22Rv1 (cell line): ENCODE data around the gene SMYD3.

Experiments used
- H3K27ac ChIP-seq: fragments of 450-650 bp; 2 replicates; pipeline ENCODE4 v1.5.1; 2017
- ZFX ChIP-seq: fragments of 450-650 bp; IDR thresholded peaks from 2 replicates; pipeline ENCODE4 v1.6.1; 2017; ENCODE audit warnings: antibody characterized with exemption, borderline replicate concordance
- TF ChIP-seq, protein P1 (sequence below): fragments of 450-650 bp; IDR thresholded peaks from 2 replicates; pipeline ENCODE4 v1.5.1; 2017; ENCODE audit warnings: mild to moderate bottlenecking

SMYD3 gene

DNA sequence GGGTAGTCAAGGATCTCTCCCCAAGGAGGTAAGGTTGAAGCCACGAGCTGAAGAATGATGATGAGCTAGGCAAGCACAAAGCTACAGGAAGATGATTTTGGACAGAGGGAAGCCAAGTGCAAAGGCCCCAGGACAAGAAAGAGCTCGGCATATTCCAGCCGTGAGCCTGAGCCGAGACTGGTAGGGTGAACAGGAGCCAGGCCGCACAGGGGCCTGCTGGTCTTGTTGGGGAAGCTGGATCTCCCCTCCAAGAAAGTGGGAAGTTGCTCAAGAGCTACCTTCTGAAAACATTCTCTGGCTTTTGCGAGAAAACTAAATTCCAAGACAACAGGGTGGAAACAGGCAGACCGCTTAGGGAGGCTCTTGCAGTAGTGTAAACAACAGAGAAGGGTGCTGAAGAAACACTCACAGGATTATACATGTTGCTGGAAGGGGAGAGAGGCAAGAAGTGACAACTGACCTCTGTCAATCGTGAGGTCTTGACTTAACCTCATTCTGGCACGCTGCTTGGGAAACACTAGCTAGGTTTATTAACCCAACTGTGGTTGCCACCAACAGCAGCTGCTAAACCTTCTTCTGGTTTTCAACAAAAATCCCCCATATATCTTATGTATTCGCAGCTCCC is 625.2 kb downstream of the SMYD3 start:
- TF ChIP-seq, protein P1, sequence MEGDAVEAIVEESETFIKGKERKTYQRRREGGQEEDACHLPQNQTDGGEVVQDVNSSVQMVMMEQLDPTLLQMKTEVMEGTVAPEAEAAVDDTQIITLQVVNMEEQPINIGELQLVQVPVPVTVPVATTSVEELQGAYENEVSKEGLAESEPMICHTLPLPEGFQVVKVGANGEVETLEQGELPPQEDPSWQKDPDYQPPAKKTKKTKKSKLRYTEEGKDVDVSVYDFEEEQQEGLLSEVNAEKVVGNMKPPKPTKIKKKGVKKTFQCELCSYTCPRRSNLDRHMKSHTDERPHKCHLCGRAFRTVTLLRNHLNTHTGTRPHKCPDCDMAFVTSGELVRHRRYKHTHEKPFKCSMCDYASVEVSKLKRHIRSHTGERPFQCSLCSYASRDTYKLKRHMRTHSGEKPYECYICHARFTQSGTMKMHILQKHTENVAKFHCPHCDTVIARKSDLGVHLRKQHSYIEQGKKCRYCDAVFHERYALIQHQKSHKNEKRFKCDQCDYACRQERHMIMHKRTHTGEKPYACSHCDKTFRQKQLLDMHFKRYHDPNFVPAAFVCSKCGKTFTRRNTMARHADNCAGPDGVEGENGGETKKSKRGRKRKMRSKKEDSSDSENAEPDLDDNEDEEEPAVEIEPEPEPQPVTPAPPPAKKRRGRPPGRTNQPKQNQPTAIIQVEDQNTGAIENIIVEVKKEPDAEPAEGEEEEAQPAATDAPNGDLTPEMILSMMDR, result no peak
- TF ChIP-seq ZFX, result no peak
- H3K27ac ChIP-seq, result no peak overlapping the region

DNA sequence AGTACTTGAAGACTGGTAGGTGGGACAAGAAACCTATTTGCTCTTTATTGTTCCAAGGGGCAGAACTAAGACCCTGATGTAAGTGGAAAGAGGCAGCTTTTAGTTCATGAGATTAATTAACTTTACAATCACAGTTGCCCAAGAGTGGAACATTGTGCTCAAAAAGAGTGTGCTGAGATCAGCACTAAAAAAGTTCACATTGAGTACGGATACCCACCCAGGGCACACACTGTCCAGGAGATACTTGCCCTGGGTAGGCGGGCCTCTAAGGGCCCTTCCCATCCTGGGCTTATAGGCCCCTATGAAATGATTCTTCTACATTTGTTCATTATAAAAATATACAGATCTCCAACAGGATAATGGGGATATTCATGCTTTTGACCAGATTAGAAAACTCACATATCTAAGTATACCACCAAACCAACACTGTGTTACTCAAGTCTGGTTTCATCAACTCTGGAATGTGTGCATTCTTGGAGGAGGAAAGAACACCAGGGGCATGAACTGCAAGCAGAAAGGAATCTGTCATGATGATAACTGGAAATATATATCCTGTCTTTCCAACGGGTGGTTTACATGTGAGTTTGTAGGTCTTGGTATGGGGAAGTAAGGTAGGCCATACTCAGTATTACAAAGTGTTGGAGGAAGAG is 626.2 kb downstream of the SMYD3 start:
- H3K27ac ChIP-seq, result no peak overlapping the region
- TF ChIP-seq, protein P1, result no peak
- TF ChIP-seq ZFX, result no peak

DNA sequence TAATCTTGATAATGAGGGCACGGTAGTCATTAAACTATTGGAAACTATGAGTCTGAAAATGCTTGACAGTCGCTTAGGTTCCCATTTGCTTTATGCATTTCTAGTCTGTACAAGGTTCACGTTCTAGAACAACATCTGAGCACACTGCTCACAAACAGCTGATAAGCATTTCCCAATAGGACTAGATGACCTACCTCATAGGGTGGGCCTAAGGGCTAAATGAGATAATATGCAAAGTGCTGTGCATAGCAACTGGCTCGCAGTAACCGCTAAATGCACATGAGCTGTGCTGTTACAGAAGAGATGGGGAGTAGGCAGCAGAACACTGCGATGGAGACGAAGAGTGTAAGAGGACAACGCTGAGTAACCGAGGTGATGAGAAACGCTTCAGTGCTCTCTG is 628.0 kb downstream of the SMYD3 start:
- no peak overlapping the region for H3K27ac ChIP-seq
- no peak for TF ChIP-seq ZFX
- TF ChIP-seq, protein P1, result no peak

DNA sequence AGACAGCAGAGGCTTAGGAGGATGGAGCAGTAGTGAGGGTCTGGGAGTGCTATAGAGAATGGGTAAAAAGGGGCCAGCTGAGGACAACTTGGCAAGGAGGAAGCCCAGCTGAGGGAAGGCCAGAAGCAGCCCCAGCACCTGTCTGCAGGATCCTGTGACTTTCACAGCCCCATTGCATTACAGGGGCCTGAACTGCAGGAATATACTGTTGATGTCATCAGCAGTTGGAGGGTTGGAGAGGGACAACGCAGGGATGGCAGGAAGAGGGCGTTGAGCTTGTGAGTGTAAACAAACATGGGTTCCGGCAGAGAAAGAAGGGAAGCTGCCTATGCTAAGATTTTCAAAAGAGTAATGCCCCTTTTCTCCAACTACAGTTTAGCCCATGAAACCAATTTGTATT is 628.5 kb downstream of the SMYD3 start:
- no peak for TF ChIP-seq ZFX
- TF ChIP-seq, protein P1, result no peak
- H3K27ac ChIP-seq, result no peak overlapping the region

DNA sequence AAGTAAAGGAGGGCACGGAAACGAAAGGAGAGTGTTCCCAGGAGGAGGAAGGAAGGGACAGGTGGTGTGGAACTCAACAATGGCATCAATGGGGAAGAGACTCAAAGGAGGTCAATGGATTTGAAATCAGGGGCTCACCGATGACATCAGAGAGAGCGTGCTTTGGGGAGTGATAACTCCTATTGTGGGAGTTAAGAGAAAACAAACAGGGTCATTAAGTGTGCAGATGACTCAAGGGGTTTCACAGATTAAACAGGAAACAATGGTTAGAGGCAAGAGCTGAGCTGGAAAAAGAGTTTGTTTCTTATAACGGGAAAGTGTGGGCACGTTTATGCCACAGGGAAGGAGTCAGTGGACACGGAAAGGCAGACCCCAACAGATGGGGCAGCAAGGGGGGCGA is 629.1 kb downstream of the SMYD3 start:
- TF ChIP-seq, protein P1, result no peak
- no peak for TF ChIP-seq ZFX
- H3K27ac ChIP-seq, result no peak overlapping the region

DNA sequence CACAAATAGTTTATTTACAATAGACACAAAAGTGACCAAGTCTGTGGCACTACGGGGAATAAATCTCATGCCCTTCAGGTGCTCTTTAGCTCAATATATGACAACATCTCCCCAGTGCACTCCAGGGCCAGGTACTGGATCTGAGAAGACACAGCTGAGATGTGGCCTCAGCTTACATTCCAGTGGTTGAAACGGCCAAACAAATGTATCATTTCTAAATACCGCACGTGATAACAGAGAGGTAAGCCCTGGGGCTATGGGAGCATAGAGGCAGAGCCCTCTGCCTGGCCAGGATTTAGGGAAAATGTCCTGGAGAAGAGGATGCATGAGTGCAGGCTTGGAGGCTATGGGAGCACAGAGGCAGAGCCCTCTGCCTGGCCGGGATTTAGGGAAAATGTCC is 630.5 kb downstream of the SMYD3 start:
- TF ChIP-seq, protein P1, result no peak
- no peak for TF ChIP-seq ZFX
- no peak overlapping the region for H3K27ac ChIP-seq

DNA sequence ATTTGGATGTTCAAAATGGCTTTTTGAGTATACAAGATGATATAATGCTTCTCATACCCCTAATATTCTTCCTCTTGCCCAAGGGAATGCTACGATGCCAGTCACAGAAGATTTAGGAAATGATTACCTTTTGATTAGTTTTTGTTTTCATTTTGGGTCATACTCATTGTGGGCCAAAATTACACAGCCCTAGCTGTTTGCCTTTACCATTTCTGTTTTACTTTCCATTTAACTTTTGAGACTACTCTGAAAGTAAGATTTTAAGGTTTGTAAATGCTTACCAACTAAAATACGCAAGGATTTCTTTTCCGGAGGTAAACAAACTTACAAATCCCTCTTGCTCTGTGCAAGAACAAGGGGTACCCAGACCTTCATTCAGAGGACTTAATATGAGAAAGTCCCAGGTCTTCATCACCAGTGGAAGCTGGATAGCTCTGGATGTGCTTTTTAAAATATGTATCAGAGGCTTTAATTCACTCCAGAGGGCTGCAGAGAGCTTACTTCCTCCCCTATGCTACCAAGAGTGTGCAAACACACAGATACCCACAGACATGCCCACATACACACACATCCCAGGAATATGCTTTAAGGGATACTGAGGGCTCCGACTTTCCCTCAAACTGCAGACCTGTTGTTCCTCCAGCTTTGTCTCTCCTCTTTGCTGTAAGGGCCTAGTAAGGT is 631.4 kb downstream of the SMYD3 start:
- no peak for TF ChIP-seq ZFX
- TF ChIP-seq, protein P1, result no peak

More for the DNA sequence above, 631.4 kb downstream of the SMYD3 start:
- H3K27ac ChIP-seq, result no peak overlapping the region
